ENCODE measurements around the gene OR2S2.
A peak's percentile ranks its signal among the peaks of the same experiment; 100 is the strongest.
"Not testable (repeated sequence)": the region's sequence is repeated elsewhere in the genome, so short reads cannot be mapped to it uniquely, and the experiment has no call there.

OR2S2 gene

GRCh38 chr9:35934069-35934468 is 23.9 kb downstream of the OR2S2 start:
- DNase-seq (ENCODE audit: low read depth in 2 of 3, low spot score in 1 of 3) = not testable (repeated sequence)

DNA sequence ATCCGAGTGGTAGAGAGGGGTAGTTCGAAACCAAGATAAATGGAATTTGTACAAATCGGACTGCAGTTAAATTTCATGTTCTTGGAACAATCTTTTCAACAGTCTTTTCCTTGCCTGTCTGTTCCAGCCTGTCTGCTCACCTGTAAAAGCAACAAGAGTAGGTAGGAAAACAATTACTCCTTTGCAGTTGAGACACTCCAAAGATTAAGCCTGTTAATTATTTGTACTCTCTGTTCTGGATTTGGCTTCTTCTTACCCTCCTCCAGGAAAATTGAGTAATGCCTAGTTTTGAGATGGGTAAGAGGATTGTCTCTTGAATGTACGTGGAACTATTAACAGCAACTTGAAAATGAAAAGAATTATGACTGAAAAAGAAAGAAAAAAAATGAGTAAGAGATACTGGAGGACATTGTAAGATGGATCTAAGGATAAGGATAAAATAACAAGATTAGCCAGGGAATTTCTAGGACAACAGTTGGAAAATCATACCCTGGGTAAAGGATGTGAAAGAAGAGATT is 24.3 kb downstream of the OR2S2 start:
- DNase-seq (ENCODE audit: low read depth in 2 of 3, low spot score in 1 of 3) = no peak

DNA sequence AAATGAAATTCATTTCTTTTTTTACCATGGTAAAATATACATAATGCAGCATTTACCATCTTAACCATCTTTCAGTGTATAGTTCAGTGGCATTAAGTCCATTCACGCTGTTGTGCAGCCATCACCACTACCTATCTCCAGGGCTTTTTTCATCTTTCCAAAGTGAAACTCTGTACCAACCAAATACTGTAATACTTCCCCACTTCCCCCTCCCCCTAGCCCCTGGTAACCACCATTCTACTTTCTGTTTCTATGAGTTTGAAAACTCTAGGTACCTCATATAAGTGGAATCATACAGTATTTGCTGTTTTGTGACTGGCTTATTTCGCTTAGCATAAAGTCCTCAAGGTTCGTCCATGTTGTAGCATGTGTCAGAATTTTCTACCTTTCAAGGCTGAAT is 25.2 kb downstream of the OR2S2 start:
- no peak for DNase-seq (ENCODE audit: low read depth in 2 of 3, low spot score in 1 of 3)

- DNase-seq (ENCODE audit: low read depth in 2 of 3, low spot score in 1 of 3) = no peak
Measured at GRCh38 chr9:35930989-35931388, 27.0 kb downstream of the OR2S2 start.

DNA sequence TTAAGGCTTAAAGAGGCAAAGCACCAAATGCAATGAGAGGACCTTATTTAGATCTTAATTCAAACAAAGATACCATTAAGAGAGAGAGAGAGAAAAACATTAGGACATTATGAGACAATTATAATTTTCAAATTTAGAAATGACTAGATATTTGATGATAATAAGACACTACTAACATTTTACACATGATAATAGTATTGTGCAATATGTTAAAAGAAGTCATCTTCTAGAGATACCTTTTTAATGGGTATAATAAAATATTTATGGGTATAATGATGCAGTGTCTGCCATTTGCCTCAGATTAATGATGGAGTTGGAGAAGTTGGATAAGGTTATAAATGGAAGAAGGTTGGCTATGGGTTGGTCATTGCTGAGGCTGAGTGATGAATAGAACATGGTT is 27.4 kb downstream of the OR2S2 start:
- no peak for DNase-seq (ENCODE audit: low read depth in 2 of 3, low spot score in 1 of 3)

- DNase-seq (ENCODE audit: low read depth in 2 of 3, low spot score in 1 of 3) = no peak
Measured at GRCh38 chr9:35929453-35929718, 28.6 kb downstream of the OR2S2 start.

GRCh38 chr9:35928591-35929452 is 29.1 kb downstream of the OR2S2 start:
- no peak for DNase-seq (ENCODE audit: low read depth in 2 of 3, low spot score in 1 of 3)

GRCh38 chr9:35923927-35924763 is 33.8 kb downstream of the OR2S2 start:
- DNase-seq (ENCODE audit: low read depth in 2 of 3, low spot score in 1 of 3) = peak; percentile 37 to 38 (median 38)

DNA sequence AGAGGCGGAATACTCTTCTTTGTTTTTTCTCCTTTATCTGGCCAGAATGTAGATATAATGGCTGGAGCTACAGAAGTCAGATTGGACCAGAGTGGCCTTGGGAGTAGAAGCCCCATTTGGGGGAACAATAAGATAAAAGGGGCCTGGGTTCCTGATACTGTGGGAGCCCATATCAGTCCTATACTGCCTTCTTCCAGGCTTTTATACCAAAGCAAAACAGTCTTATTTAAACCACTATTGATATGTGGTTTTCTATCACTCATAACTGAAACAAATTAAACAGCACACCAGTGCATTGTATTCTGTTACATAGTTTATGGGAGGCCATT is 34.4 kb downstream of the OR2S2 start:
- DNase-seq (ENCODE audit: low read depth in 2 of 3, low spot score in 1 of 3) = no peak

- DNase-seq (ENCODE audit: low read depth in 2 of 3, low spot score in 1 of 3) = no peak
Measured at GRCh38 chr9:35920051-35920620, 37.8 kb downstream of the OR2S2 start.

DNA sequence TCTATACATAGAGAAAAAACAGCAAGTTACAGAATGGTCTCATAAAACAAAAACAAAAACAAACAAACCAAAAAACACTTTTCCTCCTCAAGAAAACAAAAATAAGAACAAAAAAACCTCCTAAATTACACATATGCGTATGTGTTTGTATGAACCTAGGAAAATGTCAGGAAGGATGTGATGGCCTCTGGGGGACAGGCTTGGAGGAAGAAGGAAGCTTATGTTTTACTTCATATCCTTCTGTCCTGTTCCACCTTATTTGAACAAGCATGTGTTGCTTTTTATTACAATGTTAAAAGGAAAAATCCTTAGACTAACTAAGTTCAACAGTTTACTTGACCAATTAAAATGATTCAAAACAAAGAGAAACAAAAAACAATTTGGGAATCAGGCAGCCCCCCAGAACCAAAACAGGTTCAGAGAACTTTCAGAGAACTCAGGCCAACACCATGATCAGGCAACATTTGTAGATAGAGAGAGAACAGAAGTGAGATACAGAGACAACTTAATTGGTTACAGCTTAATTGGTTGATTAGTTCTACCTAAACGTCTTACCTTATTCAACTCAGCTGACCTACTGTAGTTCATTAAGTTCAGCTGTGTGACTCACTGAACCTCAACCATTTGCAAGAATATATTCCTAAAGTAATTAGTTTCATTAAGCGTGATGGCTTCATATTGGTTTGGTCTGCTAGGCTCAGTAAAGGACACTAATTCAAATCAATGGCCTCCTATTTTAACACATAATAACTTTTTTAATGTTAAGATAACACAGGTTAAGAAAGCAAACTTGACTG is 38.5 kb downstream of the OR2S2 start:
- DNase-seq (ENCODE audit: low read depth in 2 of 3, low spot score in 1 of 3) = no peak

- no peak for DNase-seq (ENCODE audit: low read depth in 2 of 3, low spot score in 1 of 3)
Measured at GRCh38 chr9:35918780-35919179, 39.2 kb downstream of the OR2S2 start.

GRCh38 chr9:35917261-35917660 is 40.7 kb downstream of the OR2S2 start:
- no peak for DNase-seq (ENCODE audit: low read depth in 2 of 3, low spot score in 1 of 3)

- DNase-seq (ENCODE audit: low read depth in 2 of 3, low spot score in 1 of 3) = no peak
Measured at GRCh38 chr9:35915681-35916294, 42.2 kb downstream of the OR2S2 start.

GRCh38 chr9:35914301-35914807 is 43.6 kb downstream of the OR2S2 start:
- DNase-seq (ENCODE audit: low read depth in 2 of 3, low spot score in 1 of 3) = no peak

GRCh38 chr9:35913429-35913828 is 44.5 kb downstream of the OR2S2 start:
- not testable (repeated sequence) for DNase-seq (ENCODE audit: low read depth in 2 of 3, low spot score in 1 of 3)

- no peak for DNase-seq (ENCODE audit: low read depth in 2 of 3, low spot score in 1 of 3)
Measured at GRCh38 chr9:35912791-35913400, 45.1 kb downstream of the OR2S2 start.

- DNase-seq (ENCODE audit: low read depth in 2 of 3, low spot score in 1 of 3) = no peak
Measured at GRCh38 chr9:35911690-35912089, 46.3 kb downstream of the OR2S2 start.

DNA sequence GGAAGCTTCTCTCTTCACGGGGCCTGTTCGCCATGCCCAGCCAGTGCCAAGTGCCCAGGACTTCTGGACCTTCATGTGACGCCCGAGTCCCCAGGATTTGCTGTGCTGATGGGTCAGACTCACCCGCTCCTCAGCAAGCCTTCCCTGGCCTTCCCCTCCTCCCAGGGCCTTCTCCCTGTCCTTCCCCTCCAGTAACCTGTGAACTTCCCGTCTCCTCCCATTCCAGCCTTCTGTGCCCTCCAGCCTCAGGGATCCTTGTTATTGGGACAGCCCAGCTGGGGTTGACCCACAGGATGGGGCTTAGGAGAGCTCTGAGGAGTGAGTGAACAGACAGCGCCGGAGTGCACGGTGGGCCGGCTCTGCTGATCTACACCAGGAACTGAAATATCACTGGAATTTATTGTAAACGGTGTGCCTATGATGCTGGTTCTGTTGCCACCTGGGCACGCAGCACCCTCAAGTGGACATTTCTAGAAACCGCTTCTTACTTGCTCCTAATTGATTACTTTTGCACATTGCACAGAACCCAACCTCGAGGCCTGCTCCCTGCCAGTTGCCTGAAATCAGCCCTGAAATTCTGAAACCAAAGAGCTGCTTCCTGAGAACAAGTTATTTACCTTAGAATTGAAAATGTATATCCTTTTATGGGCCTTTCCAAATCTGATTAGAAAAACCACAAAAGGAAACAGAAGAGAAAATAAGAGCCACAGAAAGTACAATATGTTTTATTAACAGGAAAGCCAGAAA is 47.2 kb downstream of the OR2S2 start:
- DNase-seq (ENCODE audit: low read depth in 2 of 3, low spot score in 1 of 3) = peak; percentile 28 to 31 (median 31)

Measured in stimulated activated CD4-positive, alpha-beta T cell treated with anti-CD3 and anti-CD28 coated beads, Interleukin-12 subunit alpha, Interleukin-12 subunit beta, amount 100 ng/mL, for 48 hours (primary cell).